ENCODE results near the gene PSD2. TPM values are rescaled to one million over a fixed set of nuclear protein-coding genes. Genes with fewer than 3 reads are reported as not detected.
A peak's percentile ranks its signal among the peaks of the same experiment; 100 is the strongest.

PSD2 gene
- total RNA-seq, 1 donor from 2014 or later: not detected

DNA sequence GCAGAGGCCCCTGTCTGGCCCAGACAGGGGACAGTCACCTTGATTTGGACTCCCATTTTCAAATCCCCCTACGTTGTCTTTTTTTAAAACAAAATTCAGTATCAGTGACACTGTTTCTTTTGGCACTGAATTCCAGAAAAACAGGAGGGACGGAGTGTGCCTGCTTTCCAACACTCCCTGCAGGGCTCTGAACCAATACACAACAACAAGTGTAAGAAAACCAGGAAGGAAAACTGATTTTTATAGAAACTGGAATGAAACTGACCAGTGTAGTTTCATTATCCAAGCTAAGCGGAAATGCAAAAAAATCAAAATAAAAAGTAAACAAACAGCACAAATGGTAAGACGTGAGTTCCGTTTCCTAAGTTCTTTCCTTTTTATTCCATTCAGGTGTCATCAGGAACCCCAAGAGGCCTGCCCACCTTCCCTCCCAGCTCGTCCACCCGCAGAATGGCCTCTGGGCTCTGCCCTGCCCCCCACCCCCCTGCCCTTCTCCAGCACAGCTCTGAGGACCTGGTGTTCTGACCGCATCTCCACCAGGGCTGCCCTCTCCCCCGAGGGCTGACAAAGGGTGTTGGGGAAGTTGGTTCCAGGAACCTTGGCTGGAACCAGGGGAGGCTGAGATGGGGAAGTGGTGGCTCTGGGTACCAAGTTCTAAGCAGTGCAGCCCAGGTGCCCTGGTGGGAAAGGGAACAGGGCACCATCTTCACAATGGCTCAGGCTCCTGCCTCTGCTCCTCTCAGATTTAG is 73.6 kb downstream of the PSD2 start:
- no peak for DNase-seq (ENCODE audit: low read depth)
- no peak overlapping the region for H3K4me3 ChIP-seq (ENCODE audit: low read depth, low read length)
- TF ChIP-seq, protein P1, sequence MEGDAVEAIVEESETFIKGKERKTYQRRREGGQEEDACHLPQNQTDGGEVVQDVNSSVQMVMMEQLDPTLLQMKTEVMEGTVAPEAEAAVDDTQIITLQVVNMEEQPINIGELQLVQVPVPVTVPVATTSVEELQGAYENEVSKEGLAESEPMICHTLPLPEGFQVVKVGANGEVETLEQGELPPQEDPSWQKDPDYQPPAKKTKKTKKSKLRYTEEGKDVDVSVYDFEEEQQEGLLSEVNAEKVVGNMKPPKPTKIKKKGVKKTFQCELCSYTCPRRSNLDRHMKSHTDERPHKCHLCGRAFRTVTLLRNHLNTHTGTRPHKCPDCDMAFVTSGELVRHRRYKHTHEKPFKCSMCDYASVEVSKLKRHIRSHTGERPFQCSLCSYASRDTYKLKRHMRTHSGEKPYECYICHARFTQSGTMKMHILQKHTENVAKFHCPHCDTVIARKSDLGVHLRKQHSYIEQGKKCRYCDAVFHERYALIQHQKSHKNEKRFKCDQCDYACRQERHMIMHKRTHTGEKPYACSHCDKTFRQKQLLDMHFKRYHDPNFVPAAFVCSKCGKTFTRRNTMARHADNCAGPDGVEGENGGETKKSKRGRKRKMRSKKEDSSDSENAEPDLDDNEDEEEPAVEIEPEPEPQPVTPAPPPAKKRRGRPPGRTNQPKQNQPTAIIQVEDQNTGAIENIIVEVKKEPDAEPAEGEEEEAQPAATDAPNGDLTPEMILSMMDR (conservative IDR thresholded peaks at IDR 0.05; ENCODE audit: low read depth, low read length): no peak

DNA sequence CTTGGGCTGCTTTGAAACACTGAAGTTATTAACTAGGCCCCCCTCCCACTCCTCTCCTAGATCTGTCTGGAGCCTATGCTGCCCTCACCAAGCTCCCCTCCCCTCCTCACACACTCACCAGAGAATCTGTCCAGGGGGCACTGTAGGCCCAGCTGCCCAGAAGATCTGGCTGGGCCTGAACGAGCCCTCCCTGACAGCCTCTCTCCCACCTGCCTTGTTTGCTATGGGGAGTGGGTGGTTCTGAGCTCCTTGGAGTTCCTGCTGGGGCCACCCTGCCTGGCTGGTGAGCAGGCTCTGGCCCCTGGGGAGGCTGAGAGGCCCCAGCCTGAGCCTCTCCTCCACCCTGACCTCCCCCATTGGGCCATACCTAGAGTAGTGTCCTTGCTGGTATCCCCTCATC is 75.1 kb downstream of the PSD2 start:
- TF ChIP-seq, protein P1 (conservative IDR thresholded peaks at IDR 0.05; ENCODE audit: low read depth, low read length): no peak
- DNase-seq (ENCODE audit: low read depth): no peak
- H3K4me3 ChIP-seq (ENCODE audit: low read depth, low read length): no peak overlapping the region

DNA sequence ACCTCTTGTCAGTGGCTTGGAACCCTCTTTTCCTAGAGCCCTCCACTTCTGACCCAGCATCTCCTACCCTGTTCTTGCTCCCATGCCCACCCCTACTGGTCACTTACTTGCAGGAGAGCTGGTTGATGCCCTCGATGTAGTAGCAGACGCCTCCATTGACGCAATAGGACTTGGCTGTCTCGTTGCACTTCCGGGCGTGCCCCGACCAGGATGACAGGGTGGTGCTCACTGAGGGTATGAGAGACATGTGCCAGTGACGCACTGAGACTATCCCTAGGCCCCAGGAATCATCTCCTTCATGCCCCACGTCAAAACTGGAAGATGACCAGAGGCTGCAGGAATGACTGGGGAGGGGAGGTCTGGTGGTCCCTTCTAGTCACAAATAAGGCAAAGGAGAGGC is 76.0 kb downstream of the PSD2 start:
- no peak overlapping the region for H3K4me3 ChIP-seq (ENCODE audit: low read depth, low read length)
- DNase-seq (ENCODE audit: low read depth): no peak
- TF ChIP-seq, protein P1 (conservative IDR thresholded peaks at IDR 0.05; ENCODE audit: low read depth, low read length): no peak

DNA sequence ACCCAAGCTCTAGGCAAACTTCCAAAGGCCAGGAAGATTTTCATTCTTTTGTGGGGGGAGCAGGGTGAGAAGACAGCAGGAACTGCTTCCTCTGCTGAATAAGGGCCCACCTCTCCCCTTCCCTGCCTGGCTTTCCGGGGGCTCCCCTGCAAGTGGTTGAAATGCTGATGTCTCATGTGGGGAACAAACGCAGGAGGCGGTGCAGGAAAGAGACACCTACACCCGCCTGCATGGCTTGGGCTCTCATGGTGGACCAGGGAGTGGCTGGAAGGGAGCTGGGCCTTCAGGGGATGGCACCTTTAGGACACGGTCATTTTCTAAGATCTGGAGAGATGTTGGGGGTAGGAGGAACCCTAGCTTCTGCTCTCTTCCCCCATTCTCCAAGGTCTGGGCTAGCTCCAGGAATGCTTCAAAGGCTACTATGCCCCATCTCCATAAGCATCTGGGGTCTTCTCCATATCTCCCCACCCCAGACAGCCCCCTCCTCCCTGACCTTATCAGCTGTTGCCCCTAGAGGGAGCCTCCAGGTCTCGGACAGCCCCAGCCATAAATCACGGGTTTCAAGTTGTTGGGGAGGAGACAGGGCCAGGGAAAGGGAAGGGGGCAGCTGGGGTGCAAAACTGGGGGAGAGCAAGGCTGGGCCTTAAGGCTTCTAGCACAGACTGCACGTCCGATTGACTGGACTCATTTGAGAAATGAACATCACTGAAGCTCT is 76.6 kb downstream of the PSD2 start:
- TF ChIP-seq, protein P1 (conservative IDR thresholded peaks at IDR 0.05; ENCODE audit: low read depth, low read length): peak; percentile 7
- H3K4me3 ChIP-seq (ENCODE audit: low read depth, low read length): no peak overlapping the region
- no peak for DNase-seq (ENCODE audit: low read depth)

DNA sequence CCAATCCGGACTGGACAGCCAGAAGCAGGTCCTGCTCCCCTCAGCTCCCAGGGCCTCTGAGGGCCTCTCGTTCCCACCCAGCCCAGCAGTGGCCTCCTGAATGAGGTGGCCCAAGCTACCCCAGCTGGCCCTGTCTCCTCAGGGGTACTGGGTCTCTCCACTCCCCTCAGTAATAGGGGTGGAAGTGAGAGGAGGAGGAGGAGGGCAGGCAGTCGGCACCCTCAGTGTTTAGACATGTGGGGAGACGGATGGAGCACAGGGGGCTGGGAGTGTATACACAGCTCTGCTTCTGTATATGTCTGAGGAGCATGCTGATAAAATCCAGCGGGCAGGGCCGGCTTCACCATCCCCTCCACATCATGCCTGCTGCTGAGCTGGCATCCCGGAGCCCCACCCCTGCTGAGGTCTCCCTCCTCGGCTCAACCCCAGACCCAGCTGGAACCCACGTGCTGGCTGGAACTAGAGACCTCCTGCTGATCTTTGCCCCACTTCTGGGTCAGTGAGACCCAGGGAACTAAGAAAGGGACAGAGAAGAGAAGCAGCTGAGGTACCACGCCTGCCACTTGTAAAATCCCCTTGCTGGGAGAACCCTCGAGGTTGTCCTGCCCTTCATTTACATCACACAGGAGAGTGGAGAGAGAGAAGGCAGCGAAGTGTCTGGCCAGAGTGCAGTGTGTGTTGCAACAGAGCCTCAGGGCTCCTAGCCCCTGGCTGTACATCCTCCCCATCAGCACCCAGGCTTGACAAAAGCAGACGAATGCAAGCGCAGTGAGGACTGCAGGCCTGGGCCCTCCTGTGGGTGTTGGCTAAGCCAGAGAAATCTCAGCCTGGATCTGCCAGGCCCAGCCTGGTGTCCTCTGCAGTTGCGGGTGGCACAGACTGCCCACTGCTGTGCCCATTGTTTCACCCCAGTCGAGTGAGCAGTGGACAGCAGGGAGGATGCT is 77.5 kb downstream of the PSD2 start:
- DNase-seq (ENCODE audit: low read depth): no peak
- no peak overlapping the region for H3K4me3 ChIP-seq (ENCODE audit: low read depth, low read length)
- TF ChIP-seq, protein P1 (conservative IDR thresholded peaks at IDR 0.05; ENCODE audit: low read depth, low read length): no peak

DNA sequence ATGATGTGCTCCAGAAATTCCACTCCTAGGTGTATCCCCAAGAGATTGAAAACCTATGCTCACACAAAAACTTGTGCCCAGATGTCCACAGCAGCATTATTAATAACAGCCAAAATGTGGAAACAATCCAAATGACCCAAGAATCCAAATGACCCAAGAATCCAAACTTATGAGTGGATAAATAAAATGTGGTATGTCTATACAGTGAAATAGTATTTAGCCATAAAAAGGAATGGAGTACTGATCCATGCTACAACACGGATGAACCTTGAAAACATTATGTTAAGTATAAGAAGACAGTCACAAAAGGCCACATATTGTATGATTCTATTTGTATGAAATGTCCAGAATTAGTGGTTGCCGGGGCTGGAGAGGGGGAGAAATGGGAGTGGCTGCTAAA is 80.3 kb downstream of the PSD2 start:
- H3K4me3 ChIP-seq (ENCODE audit: low read depth, low read length): no peak overlapping the region
- no peak for DNase-seq (ENCODE audit: low read depth)
- TF ChIP-seq, protein P1 (conservative IDR thresholded peaks at IDR 0.05; ENCODE audit: low read depth, low read length): no peak
